Left lung (tissue), 10 donors: Measurements from ENCODE around the gene OPRL1. TPM values are rescaled to one million over a fixed set of nuclear protein-coding genes. Genes with fewer than 3 reads are reported as not detected.

Experiments used
- ATAC-seq: fragments of 200-7000 bp; cut with Tn5 transposase; one replicate; pipeline ENCODE4 v1.9.1; 2020; ENCODE audit warnings: moderate library complexity
- DNase-seq, 4 donors: peaks; one replicate each; pipeline ENCODE4 v3.0.0-alpha.2; 2013 to 2020
- H3K27ac ChIP-seq, 2 donors: fragments of 200-600 bp; sonication (generic) in 1 of 2; one replicate each; pipeline versions ENCODE4 v1.5.0 to v1.8.0; 2020 to 2021
- H3K27me3 ChIP-seq, 2 donors: fragments of 200-600 bp; sonication (generic) in 1 of 2; one replicate each; pipeline versions ENCODE4 v1.5.0 to v1.8.0; 2020 to 2021
- H3K36me3 ChIP-seq, 2 donors: fragments of 200-600 bp; sonication (generic) in 1 of 2; one replicate each; pipeline versions ENCODE4 v1.5.0 to v1.8.0; 2020 to 2021
- H3K4me1 ChIP-seq, 2 donors: fragments of 200-600 bp; one replicate each; pipeline ENCODE4 v1.8.0; 2021
- H3K4me3 ChIP-seq, 2 donors: fragments of 200-600 bp; sonication (generic) in 1 of 2; one replicate each; pipeline versions ENCODE4 v1.5.0 to v1.8.0; 2020 to 2021; ENCODE audit warnings: mild to moderate bottlenecking in 1 of 2
- H3K9me3 ChIP-seq, 2 donors: fragments of 200-600 bp; sonication (generic) in 1 of 2; one replicate each; pipeline versions ENCODE4 v1.5.0 to v1.8.0; 2020 to 2021
- CTCF ChIP-seq, 2 donors: fragments of 200-600 bp; sonication (generic) in 1 of 2; IDR thresholded peaks; one replicate each; pipeline versions ENCODE4 v1.5.0 to v1.8.0; 2021; ENCODE audit warnings: antibody characterized with exemption in 2 of 2
- intact Hi-C, 2 donors: fragments of 100-400 bp; cut with DNase I; formaldehyde crosslinking; loops; one replicate each; pipeline versions ENCODE4 v1.11.2 to v1.14.2; 2022
- polyA plus RNA-seq, 6 donors: library from polyadenylated mRNA; unstranded; fragments of 120-200 nt; gene quantifications; one replicate each; pipeline ENCODE4 v1.2.1, GENCODE V29; 2013; ENCODE audit not compliant: insufficient read length in 6 of 6
- total RNA-seq, 2 donors: library from RNA; stranded (reverse); fragmentation: NEBNext Ultra II Directional; extraction: Animal tissue kit (Norgen Biotek cat#: 25700); gene quantifications; one replicate each; pipeline ENCODE4 v1.2.1, GENCODE V29; 2021
- donor health status: DM: no; HTN: yes; CAD: no.
- donor health status: DM: no; HTN: no; CAD: no.

OPRL1 gene
- total and polyA plus RNA-seq, 8 donors = 1.8 to 2.5 (median 2.2) TPM

GRCh38 chr20:64079273-64080012, 439 bp upstream of the OPRL1 start, which contains the start of gene RGS19:
Gene RGS19 (minus strand): TSS chr20:64079518. CDS start chr20:64076886, 2,632 bp downstream.
- Histone ChIP-seq H3K27me3 (peaks cover 8 to 17% of the 10 kb centered on the region in 2 donors), H3K27ac (peak within 1 kb of the TSS; percentile 72 to 93), H3K4me3 (peak within 1 kb of the TSS; percentile 69 to 92), H3K9me3 (no peaks in the 10 kb centered on the region), H3K36me3 (peaks cover 0 to 18% of the 10 kb centered on the region in 2 donors), H3K4me1 (peaks cover 22 to 64% of the 10 kb centered on the region in 2 donors)
- ATAC-seq (peak; percentile 66), DNase-seq (peak; percentile 65 to 96 (median 88))
- intact Hi-C loops = no loop called here
- TF ChIP-seq CTCF (IDR thresholded peaks at IDR 0.05) = peak in 1 of 2 donors; percentile 7

- peak overlapping the region in 1 of 2 donors; percentile 93 for H3K27ac ChIP-seq
- intact Hi-C loops = no loop called here
- peaks cover 21 to 33% of the 10 kb centered on the region in 2 donors for H3K27me3 ChIP-seq
- H3K4me1 ChIP-seq = peaks cover 22 to 65% of the 10 kb centered on the region in 2 donors
- no peak for TF ChIP-seq CTCF (IDR thresholded peaks at IDR 0.05)
- no peak for ATAC-seq
- H3K36me3 ChIP-seq = peaks cover 0 to 5% of the 10 kb centered on the region in 2 donors
- peak in 1 of 4 donors; percentile 75 for DNase-seq
- no peaks in the 10 kb centered on the region for H3K9me3 ChIP-seq
- H3K4me3 ChIP-seq = peak overlapping the region in 1 of 2 donors; percentile 92
These were observed 1.1 kb downstream of the OPRL1 start for GRCh38 chr20:64080813-64081623.

GRCh38 chr20:64081624-64081964, 1.7 kb downstream of the OPRL1 start:
- TF ChIP-seq CTCF (IDR thresholded peaks at IDR 0.05) = no peak
- H3K4me1 ChIP-seq = peaks cover 22 to 59% of the 10 kb centered on the region in 2 donors
- DNase-seq = no peak
- H3K4me3 ChIP-seq = no peak overlapping the region
- peaks cover 21 to 39% of the 10 kb centered on the region in 2 donors for H3K27me3 ChIP-seq
- no peak for ATAC-seq
- intact Hi-C loops = no loop called here
- no peaks in the 10 kb centered on the region for H3K36me3 ChIP-seq
- H3K27ac ChIP-seq = no peak overlapping the region
- H3K9me3 ChIP-seq = peaks cover 0 to under 1% of the 10 kb centered on the region in 2 donors

GRCh38 chr20:64082126-64082731, 2.3 kb downstream of the OPRL1 start:
- ATAC-seq = no peak
- Histone ChIP-seq H3K27me3 (peaks cover 21 to 41% of the 10 kb centered on the region in 2 donors), H3K36me3 (no peaks in the 10 kb centered on the region), H3K27ac (no peak overlapping the region), H3K9me3 (peaks cover 0 to 4% of the 10 kb centered on the region in 2 donors), H3K4me3 (no peak overlapping the region), H3K4me1 (peaks cover 22 to 57% of the 10 kb centered on the region in 2 donors)
- no peak for TF ChIP-seq CTCF (IDR thresholded peaks at IDR 0.05)
- DNase-seq = peak in 1 of 4 donors; percentile 72
- intact Hi-C loops = no loop called here
